Coronary artery (tissue), 2 donors: ENCODE results near the gene GNA15.

Experiments used
- DNase-seq: peaks from one replicate; pipeline ENCODE4 v3.0.0-alpha.2; 2017; ENCODE audit warnings: low spot score
- H3K27ac ChIP-seq, 2 donors: fragments of 200-600 bp; sonication (generic); one replicate each; pipeline ENCODE4 v1.5.1; 2016 to 2019
- H3K4me3 ChIP-seq: fragments of 200-600 bp; sonication (generic); 2 replicates; pipeline ENCODE4 v1.5.1; 2016; ENCODE audit warnings: mild to moderate bottlenecking, moderate library complexity
- TF ChIP-seq, protein P1 (sequence below): fragments of 200-600 bp; sonication (generic); IDR thresholded peaks from one replicate; pipeline ENCODE4 v1.5.1; 2019; ENCODE audit warnings: antibody characterized with exemption

The GNA15 gene

GRCh38 chr19:3142781-3143337 lies 7.0 kb downstream of the GNA15 start:
- no peak overlapping the region for H3K4me3 ChIP-seq
- peak overlapping the region in 1 of 2 donors; percentile 66 for H3K27ac ChIP-seq
- no peak for DNase-seq
- TF ChIP-seq, protein P1, sequence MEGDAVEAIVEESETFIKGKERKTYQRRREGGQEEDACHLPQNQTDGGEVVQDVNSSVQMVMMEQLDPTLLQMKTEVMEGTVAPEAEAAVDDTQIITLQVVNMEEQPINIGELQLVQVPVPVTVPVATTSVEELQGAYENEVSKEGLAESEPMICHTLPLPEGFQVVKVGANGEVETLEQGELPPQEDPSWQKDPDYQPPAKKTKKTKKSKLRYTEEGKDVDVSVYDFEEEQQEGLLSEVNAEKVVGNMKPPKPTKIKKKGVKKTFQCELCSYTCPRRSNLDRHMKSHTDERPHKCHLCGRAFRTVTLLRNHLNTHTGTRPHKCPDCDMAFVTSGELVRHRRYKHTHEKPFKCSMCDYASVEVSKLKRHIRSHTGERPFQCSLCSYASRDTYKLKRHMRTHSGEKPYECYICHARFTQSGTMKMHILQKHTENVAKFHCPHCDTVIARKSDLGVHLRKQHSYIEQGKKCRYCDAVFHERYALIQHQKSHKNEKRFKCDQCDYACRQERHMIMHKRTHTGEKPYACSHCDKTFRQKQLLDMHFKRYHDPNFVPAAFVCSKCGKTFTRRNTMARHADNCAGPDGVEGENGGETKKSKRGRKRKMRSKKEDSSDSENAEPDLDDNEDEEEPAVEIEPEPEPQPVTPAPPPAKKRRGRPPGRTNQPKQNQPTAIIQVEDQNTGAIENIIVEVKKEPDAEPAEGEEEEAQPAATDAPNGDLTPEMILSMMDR: no peak

GRCh38 chr19:3145909-3146676 lies 10.3 kb downstream of the GNA15 start:
- DNase-seq: no peak
- TF ChIP-seq, protein P1: no peak
- H3K4me3 ChIP-seq: no peak overlapping the region

DNA sequence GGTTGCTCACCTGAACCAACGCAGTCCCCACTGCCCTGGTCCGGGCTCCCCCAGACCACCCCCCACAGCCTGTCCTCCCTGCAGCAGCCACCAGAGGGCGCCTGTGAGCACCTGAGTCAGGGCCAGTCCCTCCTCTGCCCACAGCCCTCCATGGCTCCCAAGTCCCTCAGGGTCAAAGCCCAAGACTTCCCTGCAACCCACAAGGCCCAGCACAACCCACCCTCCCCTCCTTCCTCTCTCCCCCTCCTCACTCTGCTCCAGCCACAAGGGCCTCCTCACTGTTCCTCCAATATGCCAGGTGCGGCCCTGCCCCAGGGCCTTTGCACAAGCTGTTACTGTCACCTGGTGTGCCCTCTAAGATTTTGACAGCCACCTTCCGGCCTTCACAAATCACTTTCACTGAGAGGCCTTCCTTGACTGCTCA lies 10.9 kb downstream of the GNA15 start:
- no peak overlapping the region for H3K4me3 ChIP-seq
- TF ChIP-seq, protein P1: peak; percentile 31
- no peak for DNase-seq
- H3K27ac ChIP-seq: peak overlapping the region in 1 of 2 donors; percentile 40

More at GRCh38 chr19:3145909-3146676, 10.3 kb downstream of the GNA15 start:
- peak overlapping the region in 1 of 2 donors; percentile 40 for H3K27ac ChIP-seq

GRCh38 chr19:3148503-3148902 lies 12.7 kb downstream of the GNA15 start:
- H3K27ac ChIP-seq: no peak overlapping the region
- H3K4me3 ChIP-seq: no peak overlapping the region
- TF ChIP-seq, protein P1: no peak
- DNase-seq: no peak

- no peak for DNase-seq
- no peak overlapping the region for H3K27ac ChIP-seq
- H3K4me3 ChIP-seq: no peak overlapping the region
- TF ChIP-seq, protein P1: no peak
These were observed 13.3 kb downstream of the GNA15 start for GRCh38 chr19:3149089-3149488.

DNA sequence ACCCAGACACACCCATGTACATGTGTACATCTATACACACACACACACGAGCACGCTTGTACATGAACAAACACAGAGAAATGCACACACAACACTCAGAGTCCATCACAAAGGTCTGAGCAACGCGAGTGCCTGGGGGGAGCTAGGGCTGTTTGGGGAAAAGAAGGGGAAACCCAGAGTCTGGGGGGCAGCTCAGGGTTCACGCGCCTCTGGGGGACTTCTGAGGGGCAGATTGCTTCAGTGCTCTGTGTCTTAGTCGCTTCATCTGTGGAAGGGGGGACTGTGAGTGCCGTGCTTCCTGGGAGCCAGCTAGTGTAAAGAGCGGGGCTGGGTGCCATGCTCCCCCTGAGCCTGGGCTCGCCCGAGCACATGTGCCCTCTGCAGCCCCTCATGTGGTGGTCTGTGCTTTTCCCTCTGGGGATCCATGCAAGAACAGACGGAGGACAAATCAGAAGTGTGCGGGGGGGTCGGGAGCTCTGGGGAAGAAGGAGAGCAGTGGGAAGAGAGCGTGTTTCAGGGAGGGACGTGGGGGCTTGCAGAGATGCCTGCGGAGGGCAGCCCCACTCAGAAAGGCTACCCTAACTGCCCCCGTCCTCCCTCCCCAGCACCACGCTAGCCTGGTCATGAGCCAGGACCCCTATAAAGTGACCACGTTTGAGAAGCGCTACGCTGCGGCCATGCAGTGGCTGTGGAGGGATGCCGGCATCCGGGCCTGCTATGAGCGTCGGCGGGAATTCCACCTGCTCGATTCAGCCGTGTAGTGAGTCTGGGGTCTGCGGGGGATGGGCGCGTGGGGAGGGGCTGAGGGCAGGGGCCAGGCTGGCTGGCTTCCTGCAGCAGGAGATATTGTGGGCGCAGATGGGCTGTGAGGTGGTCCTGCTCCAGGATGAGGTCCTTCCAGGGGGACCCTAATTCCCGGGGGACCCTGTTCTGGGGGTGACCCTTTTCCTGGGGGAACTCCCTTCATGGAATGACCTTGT lies 14.0 kb downstream of the GNA15 start:
- H3K4me3 ChIP-seq: no peak overlapping the region
- DNase-seq: no peak
- no peak overlapping the region for H3K27ac ChIP-seq

More for the DNA sequence above, 14.0 kb downstream of the GNA15 start:
- TF ChIP-seq, protein P1: no peak
